ENCODE data around the gene C4orf54. TPM values are rescaled to one million over a fixed set of nuclear protein-coding genes. Genes with fewer than 3 reads are reported as not detected.

The C4orf54 gene
- total and polyA plus RNA-seq, 2 experiments from 2014 or later: not detected

GRCh38 chr4:99629962-99630554 is 27.6 kb downstream of the C4orf54 start:
- Histone ChIP-seq H4K20me1 (ENCODE audit: insufficient read depth) (no peaks in the 10 kb centered on the region), H3K9me3 (ENCODE audit: low read depth) (no peaks in the 10 kb centered on the region), H3K4me3 (no peak overlapping the region), H3K27me3 (replicated peaks; ENCODE audit: insufficient read depth) (no peaks in the 10 kb centered on the region), H3K4me1 (ENCODE audit: insufficient read depth) (no peaks in the 10 kb centered on the region), H3K4me2 (ENCODE audit: unreplicated experiment) (no peak overlapping the region), H2AFZ (no peak overlapping the region), H3K27ac (no peak overlapping the region), H3F3A (ENCODE audit: insufficient read depth) (no peaks in the 10 kb centered on the region), H3K79me2 (ENCODE audit: insufficient read depth) (no peaks in the 10 kb centered on the region), H3K9ac (no peak overlapping the region), H3K9me2 (ENCODE audit: insufficient read depth) (no peaks in the 10 kb centered on the region), H3K36me3 (ENCODE audit: low read depth) (no peaks in the 10 kb centered on the region)
- TF ChIP-seq EZH2 (IDR thresholded peaks at IDR 0.05; ENCODE audit: insufficient read depth, poor library complexity, severe bottlenecking): no peak
- no peak for TF ChIP-seq EZH2phosphoT487 (IDR thresholded peaks at IDR 0.05; ENCODE audit: insufficient read depth, low read depth)
- in situ Hi-C loops (cut with MboI): no loop called here
- DNase-seq: no peak

- H2AFZ ChIP-seq: no peak overlapping the region
- H3K9ac ChIP-seq: no peak overlapping the region
- no peak overlapping the region for H3K4me2 ChIP-seq (ENCODE audit: unreplicated experiment)
- no peaks in the 10 kb centered on the region for H3K79me2 ChIP-seq (ENCODE audit: insufficient read depth)
- H3K27me3 ChIP-seq (replicated peaks; ENCODE audit: insufficient read depth): no peaks in the 10 kb centered on the region
- no peaks in the 10 kb centered on the region for H3K36me3 ChIP-seq (ENCODE audit: low read depth)
- no peaks in the 10 kb centered on the region for H3K9me2 ChIP-seq (ENCODE audit: insufficient read depth)
- H3K27ac ChIP-seq: no peak overlapping the region
- no peak for DNase-seq
- no peaks in the 10 kb centered on the region for H3K9me3 ChIP-seq (ENCODE audit: low read depth)
- H3F3A ChIP-seq (ENCODE audit: insufficient read depth): no peaks in the 10 kb centered on the region
- no peaks in the 10 kb centered on the region for H4K20me1 ChIP-seq (ENCODE audit: insufficient read depth)
- TF ChIP-seq EZH2 (IDR thresholded peaks at IDR 0.05; ENCODE audit: insufficient read depth, poor library complexity, severe bottlenecking) (no peak), EZH2phosphoT487 (IDR thresholded peaks at IDR 0.05; ENCODE audit: insufficient read depth, low read depth) (no peak)
- H3K4me3 ChIP-seq: no peak overlapping the region
- 26 to 41% methylated on average over 1 of the region's 1 CpG for WGBS, 2 experiments (ENCODE audit: low coverage in 1 of 2, low lambda C conversion rate in 2 of 2, missing lambda C conversion rate in 2 of 2)
- in situ Hi-C loops (cut with MboI): no loop called here
- no peaks in the 10 kb centered on the region for H3K4me1 ChIP-seq (ENCODE audit: insufficient read depth)
Observed at GRCh38 chr4:99628040-99628439, 29.6 kb downstream of the C4orf54 start.

GRCh38 chr4:99625369-99625768 is 32.3 kb downstream of the C4orf54 start:
- in situ Hi-C loops (cut with MboI): no loop called here
- no peaks in the 10 kb centered on the region for H4K20me1 ChIP-seq (ENCODE audit: insufficient read depth)
- H3K4me3 ChIP-seq: no peak overlapping the region
- no peaks in the 10 kb centered on the region for H3K27me3 ChIP-seq (replicated peaks; ENCODE audit: insufficient read depth)
- WGBS, 2 experiments (ENCODE audit: low coverage in 1 of 2, low lambda C conversion rate in 2 of 2, missing lambda C conversion rate in 2 of 2): 0 to 3% methylated on average over 5 of the region's 5 CpGs
- H3K9ac ChIP-seq: no peak overlapping the region
- TF ChIP-seq EZH2 (IDR thresholded peaks at IDR 0.05; ENCODE audit: insufficient read depth, poor library complexity, severe bottlenecking): no peak
- TF ChIP-seq EZH2phosphoT487 (IDR thresholded peaks at IDR 0.05; ENCODE audit: insufficient read depth, low read depth): no peak
- H3K4me1 ChIP-seq (ENCODE audit: insufficient read depth): no peaks in the 10 kb centered on the region
- H3K9me3 ChIP-seq (ENCODE audit: low read depth): no peaks in the 10 kb centered on the region
- no peaks in the 10 kb centered on the region for H3K79me2 ChIP-seq (ENCODE audit: insufficient read depth)
- H3K36me3 ChIP-seq (ENCODE audit: low read depth): no peaks in the 10 kb centered on the region
- DNase-seq: no peak
- no peak overlapping the region for H2AFZ ChIP-seq
- no peak overlapping the region for H3K4me2 ChIP-seq (ENCODE audit: unreplicated experiment)
- no peaks in the 10 kb centered on the region for H3K9me2 ChIP-seq (ENCODE audit: insufficient read depth)
- H3F3A ChIP-seq (ENCODE audit: insufficient read depth): no peaks in the 10 kb centered on the region
- no peak overlapping the region for H3K27ac ChIP-seq

GRCh38 chr4:99624141-99624719 is 33.4 kb downstream of the C4orf54 start:
- Histone ChIP-seq H3K27me3 (replicated peaks; ENCODE audit: insufficient read depth) (no peaks in the 10 kb centered on the region), H3K9me2 (ENCODE audit: insufficient read depth) (no peaks in the 10 kb centered on the region), H3K4me3 (no peak overlapping the region), H4K20me1 (ENCODE audit: insufficient read depth) (no peaks in the 10 kb centered on the region), H2AFZ (no peak overlapping the region), H3K9ac (no peak overlapping the region), H3F3A (ENCODE audit: insufficient read depth) (no peaks in the 10 kb centered on the region), H3K4me2 (ENCODE audit: unreplicated experiment) (no peak overlapping the region), H3K4me1 (ENCODE audit: insufficient read depth) (no peaks in the 10 kb centered on the region), H3K9me3 (ENCODE audit: low read depth) (no peaks in the 10 kb centered on the region), H3K79me2 (ENCODE audit: insufficient read depth) (no peaks in the 10 kb centered on the region), H3K36me3 (ENCODE audit: low read depth) (no peaks in the 10 kb centered on the region), H3K27ac (no peak overlapping the region)
- TF ChIP-seq EZH2 (IDR thresholded peaks at IDR 0.05; ENCODE audit: insufficient read depth, poor library complexity, severe bottlenecking) (no peak), EZH2phosphoT487 (IDR thresholded peaks at IDR 0.05; ENCODE audit: insufficient read depth, low read depth) (no peak)
- in situ Hi-C loops (cut with MboI): no loop called here
- 38 to 43% methylated on average over 4 of the region's 4 CpGs for WGBS, 2 experiments (ENCODE audit: low coverage in 1 of 2, low lambda C conversion rate in 2 of 2, missing lambda C conversion rate in 2 of 2)
- DNase-seq: no peak

Data from GM23248 (cell line).